Neural progenitor cell (in vitro differentiated cells): Measurements from ENCODE around the gene CNRIP1. TPM values are rescaled to one million over a fixed set of nuclear protein-coding genes. Genes with fewer than 3 reads are reported as not detected.

Experiments used
- DNase-seq: peaks from one replicate; pipeline ENCODE4 v3.0.0-alpha.2; 2016; ENCODE audit warnings: low spot score
- H2AFZ ChIP-seq: fragments of 200-600 bp; sonication (generic); replicated peaks from 2 replicates; pipeline ENCODE4 v1.6.1; 2016; ENCODE audit warnings: antibody characterized with exemption
- H3F3A ChIP-seq: fragments of 200-600 bp; sonication (generic); 2 replicates; pipeline ENCODE4 v1.6.1; 2016; ENCODE audit warnings: antibody characterized with exemption, low read depth
- H3K27ac ChIP-seq: fragments of 200-600 bp; sonication (generic); 2 replicates; pipeline ENCODE4 v1.5.1; 2016; ENCODE audit warnings: mild to moderate bottlenecking
- H3K27me3 ChIP-seq: fragments of 200-600 bp; sonication (generic); 2 replicates; pipeline ENCODE4 v1.6.1; 2016; ENCODE audit warnings: mild to moderate bottlenecking, moderate library complexity
- H3K36me3 ChIP-seq: fragments of 200-600 bp; sonication (generic); 2 replicates; pipeline ENCODE4 v1.5.1; 2016
- H3K4me1 ChIP-seq: fragments of 200-600 bp; sonication (generic); 2 replicates; pipeline ENCODE4 v1.6.1; 2016; ENCODE audit warnings: mixed run types
- H3K4me2 ChIP-seq: fragments of 200-600 bp; sonication (generic); 2 replicates; pipeline ENCODE4 v1.6.1; 2016
- H3K4me3 ChIP-seq: fragments of 200-600 bp; sonication (generic); 2 replicates; pipeline ENCODE4 v1.5.1; 2016
- H3K79me2 ChIP-seq: fragments of 200-600 bp; sonication (generic); 2 replicates; pipeline ENCODE4 v1.6.1; 2016; ENCODE audit warnings: low read depth
- H3K9ac ChIP-seq: fragments of 200-600 bp; sonication (generic); 2 replicates; pipeline ENCODE4 v1.6.1; 2016
- H3K9me3 ChIP-seq: fragments of 200-600 bp; sonication (generic); 2 replicates; pipeline ENCODE4 v1.5.1; 2016; ENCODE audit warnings: low read depth
- H4K20me1 ChIP-seq: fragments of 200-600 bp; sonication (generic); 2 replicates; pipeline ENCODE4 v1.6.1; 2016; ENCODE audit warnings: low read depth
- H3K27ac Mint-ChIP-seq: 3 replicates; pipeline ENCODE4 v1.8.0; 2021; ENCODE audit warnings: mixed read lengths
- H3K27me3 Mint-ChIP-seq: 2 replicates; pipeline ENCODE4 v1.8.0; 2022; ENCODE audit warnings: low read depth, mild to moderate bottlenecking, inconsistent platforms, moderate library complexity, mixed read lengths; ENCODE audit not compliant: insufficient read depth
- H3K36me3 Mint-ChIP-seq: 3 replicates; pipeline ENCODE4 v1.8.0; 2021; ENCODE audit warnings: mixed read lengths
- H3K4me1 Mint-ChIP-seq: 3 replicates; pipeline ENCODE4 v1.8.0; 2021; ENCODE audit warnings: mixed read lengths
- H3K4me3 Mint-ChIP-seq: 3 replicates; pipeline ENCODE4 v1.8.0; 2021; ENCODE audit warnings: mild to moderate bottlenecking, moderate library complexity, mixed read lengths
- H3K9me3 Mint-ChIP-seq: 3 replicates; pipeline ENCODE4 v1.8.0; 2020; ENCODE audit warnings: mixed read lengths
- CTCF ChIP-seq: fragments of 200-600 bp; sonication (generic); IDR thresholded peaks from 2 replicates; pipeline ENCODE4 v1.5.1; 2017; ENCODE audit warnings: antibody characterized with exemption, mild to moderate bottlenecking
- EZH2 ChIP-seq: fragments of 200-600 bp; sonication (generic); IDR thresholded peaks from 2 replicates; pipeline ENCODE4 v1.6.1; 2017; ENCODE audit warnings: antibody characterized with exemption, mild to moderate bottlenecking, moderate library complexity
- EZH2phosphoT487 ChIP-seq: fragments of 200-600 bp; sonication (generic); IDR thresholded peaks from 2 replicates; pipeline ENCODE4 v1.6.1; 2017; ENCODE audit warnings: antibody characterized with exemption
- total RNA-seq: library from RNA; depleted of rRNA; stranded (reverse); fragments of >200 nt; gene quantifications from 2 replicates; pipeline ENCODE4 v1.2.3, GENCODE V29; 2015; ENCODE audit warnings: low replicate concordance

Gene CNRIP1
- total RNA-seq, 1 donor from 2014 or later, result 5.0 TPM

- TF ChIP-seq EZH2 (no peak), CTCF (no peak), EZH2phosphoT487 (no peak)
- no peaks in the 10 kb centered on the region for H3K9me3 Mint-ChIP-seq
- Histone ChIP-seq H3K9me3 (no peaks in the 10 kb centered on the region), H4K20me1 (no peaks in the 10 kb centered on the region), H3K4me3 (no peak overlapping the region), H3K4me2 (no peak overlapping the region), H2AFZ (no peak overlapping the region), H3K36me3 (no peaks in the 10 kb centered on the region), H3K9ac (no peak overlapping the region), H3K27ac (no peak overlapping the region), H3K79me2 (no peaks in the 10 kb centered on the region), H3K27me3 (no peaks in the 10 kb centered on the region), H3F3A (no peaks in the 10 kb centered on the region), H3K4me1 (no peaks in the 10 kb centered on the region)
- no peaks in the 10 kb centered on the region for H3K4me1 Mint-ChIP-seq
- H3K4me3 Mint-ChIP-seq, result no peak overlapping the region
- no peak for DNase-seq
- no peak overlapping the region for H3K27ac Mint-ChIP-seq
- H3K36me3 Mint-ChIP-seq, result no peaks in the 10 kb centered on the region
- peaks cover 3% of the 10 kb centered on the region for H3K27me3 Mint-ChIP-seq
Measured at GRCh38 chr2:68280348-68280747, 39.4 kb downstream of the CNRIP1 start.

- no peak overlapping the region for H3K9ac ChIP-seq
- H4K20me1 ChIP-seq, result no peaks in the 10 kb centered on the region
- TF ChIP-seq EZH2phosphoT487, result no peak
- no peak for TF ChIP-seq CTCF
- no peak for TF ChIP-seq EZH2
- H3K27me3 ChIP-seq, result no peaks in the 10 kb centered on the region
- H3K36me3 Mint-ChIP-seq, result no peaks in the 10 kb centered on the region
- no peak for DNase-seq
- no peak overlapping the region for H3K27ac ChIP-seq
- no peaks in the 10 kb centered on the region for H3K9me3 ChIP-seq
- H3K79me2 ChIP-seq, result no peaks in the 10 kb centered on the region
- H2AFZ ChIP-seq, result no peak overlapping the region
- no peak overlapping the region for H3K4me3 ChIP-seq
- H3K9me3 Mint-ChIP-seq, result no peaks in the 10 kb centered on the region
- no peak overlapping the region for H3K4me2 ChIP-seq
- no peaks in the 10 kb centered on the region for H3K4me1 Mint-ChIP-seq
- H3K27ac Mint-ChIP-seq, result no peak overlapping the region
- peaks cover under 1% of the 10 kb centered on the region for H3K4me1 ChIP-seq
- H3K36me3 ChIP-seq, result no peaks in the 10 kb centered on the region
- H3F3A ChIP-seq, result peaks cover under 1% of the 10 kb centered on the region
- peaks cover 3% of the 10 kb centered on the region for H3K27me3 Mint-ChIP-seq
- no peak overlapping the region for H3K4me3 Mint-ChIP-seq
Measured at GRCh38 chr2:68279691-68280090, 40.1 kb downstream of the CNRIP1 start.

- H2AFZ ChIP-seq, result no peak overlapping the region
- no peaks in the 10 kb centered on the region for H3K79me2 ChIP-seq
- H3K27me3 ChIP-seq, result no peaks in the 10 kb centered on the region
- Mint-ChIP-seq H3K27me3 (peaks cover 3% of the 10 kb centered on the region), H3K9me3 (no peaks in the 10 kb centered on the region), H3K36me3 (no peaks in the 10 kb centered on the region), H3K27ac (no peak overlapping the region), H3K4me3 (no peak overlapping the region), H3K4me1 (no peaks in the 10 kb centered on the region)
- no peak overlapping the region for H3K9ac ChIP-seq
- H3K36me3 ChIP-seq, result no peaks in the 10 kb centered on the region
- TF ChIP-seq CTCF, result no peak
- no peak for TF ChIP-seq EZH2phosphoT487
- H3K4me1 ChIP-seq, result peaks cover 12% of the 10 kb centered on the region
- DNase-seq, result no peak
- no peaks in the 10 kb centered on the region for H3K9me3 ChIP-seq
- no peak overlapping the region for H3K4me2 ChIP-seq
- H3K27ac ChIP-seq, result no peak overlapping the region
- peaks cover 13% of the 10 kb centered on the region for H3F3A ChIP-seq
- no peak overlapping the region for H3K4me3 ChIP-seq
- H4K20me1 ChIP-seq, result no peaks in the 10 kb centered on the region
Measured at GRCh38 chr2:68278169-68278568, 41.6 kb downstream of the CNRIP1 start.
